Vagina (tissue), 2 donors: ENCODE data around the gene APRT.
A peak's percentile ranks its signal among the peaks of the same experiment; 100 is the strongest.

ENCODE experiments used
- CTCF ChIP-seq, 3 experiments: fragments of 450-650 bp in 2 of 3; fragments of 200-600 bp in 1 of 3; sonication (generic) in 1 of 3; IDR thresholded peaks; one replicate each; pipeline ENCODE4 v1.5.1; 2017 to 2019; ENCODE audit warnings: antibody characterized with exemption in 3 of 3, mild to moderate bottlenecking in 2 of 3, moderate library complexity in 2 of 3
- POLR2A ChIP-seq, 2 donors: fragments of 450-650 bp; IDR thresholded peaks; one replicate each; pipeline ENCODE4 v1.6.1; 2017; ENCODE audit warnings: antibody characterized with exemption in 2 of 2, mild to moderate bottlenecking in 2 of 2, moderate library complexity in 2 of 2
- POLR2AphosphoS5 ChIP-seq, 2 donors: sonication (generic); formaldehyde crosslinking; IDR thresholded peaks; one replicate each; pipeline ENCODE4 v1.9.0; 2017; ENCODE audit warnings: antibody characterized with exemption in 2 of 2, mild to moderate bottlenecking in 2 of 2, low read depth in 1 of 2; ENCODE audit not compliant: insufficient read depth in 1 of 2

GRCh38 chr16:88811769-88812512, at the start of gene APRT:
- peak in 2 of 3 experiments; percentile 6 to 14 for TF ChIP-seq CTCF (IDR thresholded peaks at IDR 0.05)
- peak; percentile 26 to 91 for TF ChIP-seq POLR2AphosphoS5 (IDR thresholded peaks at IDR 0.05; ENCODE audit: insufficient read depth in 1 of 2, low read depth in 1 of 2)
- peak in 1 of 2 donors; percentile 60 for TF ChIP-seq POLR2A (IDR thresholded peaks at IDR 0.05)
